ENCODE results near the gene AVP. TPM values are rescaled to one million over a fixed set of nuclear protein-coding genes. Genes with fewer than 3 reads are reported as not detected.
"Not testable (repeated sequence)": the region's sequence is repeated elsewhere in the genome, so short reads cannot be mapped to it uniquely, and the experiment has no call there.

AVP gene
- total and polyA plus RNA-seq, 9 of the 15 experiments (the other 6 are each of a cell fraction or from before 2014, with no cell fraction given): not detected

GRCh38 chr20:3117839-3118379 lies 33.4 kb upstream of the AVP start (continued):
- peak; percentile 91 for TF ChIP-seq JUND (IDR thresholded peaks at IDR 0.05; ENCODE audit: borderline replicate concordance, low read depth, low read length)
- TF ChIP-seq JUND (tag; IDR thresholded peaks at IDR 0.05; ENCODE audit: borderline replicate concordance, low read depth, low read length): peak; percentile 76; the same call in 2 of the 3 replicates
- peak; percentile 86 for TF ChIP-seq ZEB2 (IDR thresholded peaks at IDR 0.05)
- peak; percentile 28; the same call in 1 of the 2 replicates for TF ChIP-seq KLF16 (IDR thresholded peaks at IDR 0.05)
- TF ChIP-seq JUN (IDR thresholded peaks at IDR 0.05; ENCODE audit: borderline replicate concordance, low read depth, low read length): 0 out of 2 replicates have a peak, but pooled peaks have one; percentile 56
- not testable (repeated sequence) for TF ChIP-seq JUN (CRISPR knock-in tag; IDR thresholded peaks at IDR 0.05; ENCODE audit: borderline replicate concordance); ATF1 (CRISPR knock-in tag; IDR thresholded peaks at IDR 0.05)
- peak; percentile 70 to 73 for TF ChIP-seq RAD21 (CRISPR knock-in tag; conservative IDR thresholded peaks at IDR 0.05 in 1 of 2, IDR thresholded peaks at IDR 0.05 in 1 of 2)
- TF ChIP-seq IRF9 (tag; IDR thresholded peaks at IDR 0.05): peak; percentile 90
- peak in 1 of 2 experiments; percentile 77; a peak in 2 of 4 replicates for TF ChIP-seq RCOR1 (IDR thresholded peaks at IDR 0.05; ENCODE audit: borderline replicate concordance in 1 of 2, low read depth in 2 of 2, low read length in 2 of 2)
- 0 out of 2 replicates have a peak, but pooled peaks have one; percentile 26 for TF ChIP-seq ZBTB12 (CRISPR knock-in tag; IDR thresholded peaks at IDR 0.05)
- peak; percentile 94 for TF ChIP-seq CREM (IDR thresholded peaks at IDR 0.05; ENCODE audit: low read depth)
- TF ChIP-seq ZFX (CRISPR knock-in tag; IDR thresholded peaks at IDR 0.05): peak; percentile 47
- peak; percentile 67 for TF ChIP-seq RFX1 (IDR thresholded peaks at IDR 0.05)
- TF ChIP-seq SMC3 (conservative IDR thresholded peaks at IDR 0.05; ENCODE audit: insufficient read depth, low read depth, low read length): peak; percentile 49; the same call in 1 of the 2 replicates
- TF ChIP-seq ATF1 (tag; IDR thresholded peaks at IDR 0.05): peak; percentile 81
- peak; percentile 50 for TF ChIP-seq TCF3 (CRISPR knock-in tag; IDR thresholded peaks at IDR 0.05)
- 0 out of 2 replicates have a peak, but pooled peaks have one; percentile 15 for TF ChIP-seq TFAP4 (CRISPR knock-in tag; IDR thresholded peaks at IDR 0.05; ENCODE audit: borderline replicate concordance)
- TF ChIP-seq ATF4 (CRISPR knock-in tag; IDR thresholded peaks at IDR 0.05): 0 out of 2 replicates have a peak, but pooled peaks have one; percentile 27
- peak; percentile 75 to 99 (median 99) for TF ChIP-seq CTCF (IDR thresholded peaks at IDR 0.05 in 2 of 3, conservative IDR thresholded peaks at IDR 0.05 in 1 of 3; ENCODE audit: insufficient read depth in 2 of 3, low read depth in 1 of 3, low read length in 3 of 3)
- peak; percentile 62 for TF ChIP-seq DEAF1 (CRISPR knock-in tag; IDR thresholded peaks at IDR 0.05)

Measured in K562 (cell line).